Activated naive CD8-positive, alpha-beta T cell treated with anti-CD3 and anti-CD28 coated beads, Interleukin-2, amount 10 ng/mL, durations not matched to agents 7 days and 5 days (primary cell): ENCODE measurements around the gene P2RY2. TPM values are rescaled to one million over a fixed set of nuclear protein-coding genes. Genes with fewer than 3 reads are reported as not detected.
"Not testable (repeated sequence)": the region's sequence is repeated elsewhere in the genome, so short reads cannot be mapped to it uniquely, and the experiment has no call there.

Source experiments
- ATAC-seq: fragments of 150-1000 bp; cut with Tn5 transposase; one replicate; pipeline ENCODE4 v1.10.0; 2021; ENCODE audit warnings: low read depth, moderate library complexity
- POLR2A ChIA-PET: fragments of 350-600 bp; sonication (Branson Sonifier 250); formaldehyde crosslinking; loops from one replicate; lab custom pipeline; 2021; ENCODE audit warnings: antibody characterized with exemption; lab: Charles Lee
- DNase-seq: peaks from one replicate; pipeline ENCODE4 v3.0.0; 2021
- H3K27ac Mint-ChIP-seq: one replicate; pipeline ENCODE4 v1.8.0; 2022; ENCODE audit warnings: mild to moderate bottlenecking, mixed read lengths
- H3K27me3 Mint-ChIP-seq: one replicate; pipeline ENCODE4 v1.8.0; 2022; ENCODE audit warnings: mild to moderate bottlenecking, moderate library complexity, mixed read lengths
- H3K36me3 Mint-ChIP-seq: one replicate; pipeline ENCODE4 v1.8.0; 2021; ENCODE audit warnings: mild to moderate bottlenecking, mixed read lengths
- H3K4me1 Mint-ChIP-seq: one replicate; pipeline ENCODE4 v1.8.0; 2021; ENCODE audit warnings: mixed read lengths
- H3K4me3 Mint-ChIP-seq: one replicate; pipeline ENCODE4 v1.8.0; 2022; ENCODE audit warnings: mild to moderate bottlenecking, moderate library complexity, mixed read lengths
- H3K9me3 Mint-ChIP-seq: one replicate; pipeline ENCODE4 v1.8.0; 2021; ENCODE audit warnings: mixed read lengths
- total RNA-seq, 2 experiments: library from RNA; stranded (reverse); gene quantifications; one replicate each; pipeline ENCODE4 v1.2.3, GENCODE V29; 2021

Gene P2RY2
- total RNA-seq, 2 experiments from 2014 or later: not detected

DNA sequence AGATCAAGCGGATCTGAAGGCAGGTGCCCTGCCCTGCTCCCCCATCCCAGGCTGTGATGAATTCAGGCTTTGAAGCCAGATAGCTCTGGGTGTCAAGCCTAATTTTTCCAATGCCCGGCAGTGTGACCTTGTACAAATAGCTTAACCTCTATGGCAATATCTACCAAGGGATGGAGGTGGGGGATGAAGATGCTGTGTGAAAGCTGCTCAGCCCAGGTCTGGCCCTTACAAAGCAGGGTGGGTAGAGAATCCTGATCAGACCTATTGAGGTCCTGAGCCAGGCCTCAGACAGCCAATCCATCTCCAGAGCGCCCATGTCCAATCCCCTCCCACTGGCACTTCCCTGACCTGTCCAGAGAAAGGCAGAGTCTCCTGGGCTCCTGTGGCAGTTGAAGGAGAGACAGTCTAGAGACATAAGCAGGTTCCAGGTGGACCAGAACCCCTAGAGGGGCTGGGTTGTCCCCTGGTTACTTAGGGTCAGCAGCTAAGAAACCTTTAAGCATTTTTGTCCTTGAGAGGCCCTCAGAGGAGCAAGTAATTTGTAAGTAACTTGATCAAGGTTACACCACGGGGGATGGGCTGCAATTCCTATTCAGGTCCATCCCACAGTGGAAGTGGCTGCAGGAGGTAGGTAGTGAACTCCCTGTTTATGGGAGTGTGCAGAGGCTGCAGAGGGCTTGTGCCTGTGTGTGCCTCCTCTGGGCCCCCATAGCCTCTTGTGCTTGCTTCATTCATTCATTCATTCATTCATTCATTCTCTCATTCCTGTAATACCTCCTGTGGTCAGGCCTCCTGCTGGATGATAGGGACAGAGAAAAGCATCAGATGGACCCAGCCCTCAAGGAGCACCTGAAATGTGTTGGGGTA, 10.4 kb downstream of the P2RY2 start:
- no peak overlapping the region for H3K4me3 Mint-ChIP-seq
- peaks cover 11% of the 10 kb centered on the region for H3K4me1 Mint-ChIP-seq
- POLR2A ChIA-PET: no interaction called here
- H3K27me3 Mint-ChIP-seq: peaks cover 14% of the 10 kb centered on the region
- H3K9me3 Mint-ChIP-seq: no peaks in the 10 kb centered on the region
- DNase-seq: peak; percentile 13
- no peaks in the 10 kb centered on the region for H3K36me3 Mint-ChIP-seq
- H3K27ac Mint-ChIP-seq: no peak overlapping the region
- ATAC-seq: no peak

DNA sequence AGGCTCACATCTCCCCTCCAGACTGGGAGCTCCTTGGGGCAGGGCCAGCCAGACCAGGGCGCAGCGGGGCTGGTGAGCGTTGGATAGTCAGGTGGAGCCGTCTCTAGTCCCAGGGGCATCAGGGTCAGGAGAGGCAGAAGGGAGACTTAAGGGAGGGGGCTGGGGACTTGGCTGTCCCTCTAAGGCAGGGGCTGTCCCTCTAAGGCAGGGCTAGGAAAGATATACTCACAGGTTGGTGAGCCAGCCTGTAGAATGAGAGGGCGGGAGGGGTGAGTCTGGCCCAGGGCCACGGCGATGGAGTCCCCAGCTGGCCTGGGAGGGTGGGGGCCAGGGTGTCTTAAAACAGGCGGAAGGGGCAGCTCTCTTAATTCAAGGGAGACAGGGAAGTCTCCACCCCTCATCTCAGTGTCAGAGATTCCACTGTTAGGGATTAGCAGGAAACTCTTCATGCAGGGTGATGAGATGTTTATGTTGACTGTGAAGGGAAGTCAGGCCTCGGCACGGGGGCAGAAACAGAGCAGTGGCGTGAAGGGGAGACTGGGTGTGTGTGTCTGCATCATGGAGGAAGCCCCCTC, 11.3 kb downstream of the P2RY2 start:
- Mint-ChIP-seq H3K9me3 (no peaks in the 10 kb centered on the region), H3K27ac (no peak overlapping the region), H3K36me3 (no peaks in the 10 kb centered on the region), H3K27me3 (peaks cover 10% of the 10 kb centered on the region), H3K4me1 (peaks cover 5% of the 10 kb centered on the region), H3K4me3 (no peak overlapping the region)
- no peak for ATAC-seq
- POLR2A ChIA-PET: no interaction called here
- DNase-seq: peak; percentile 20

DNA sequence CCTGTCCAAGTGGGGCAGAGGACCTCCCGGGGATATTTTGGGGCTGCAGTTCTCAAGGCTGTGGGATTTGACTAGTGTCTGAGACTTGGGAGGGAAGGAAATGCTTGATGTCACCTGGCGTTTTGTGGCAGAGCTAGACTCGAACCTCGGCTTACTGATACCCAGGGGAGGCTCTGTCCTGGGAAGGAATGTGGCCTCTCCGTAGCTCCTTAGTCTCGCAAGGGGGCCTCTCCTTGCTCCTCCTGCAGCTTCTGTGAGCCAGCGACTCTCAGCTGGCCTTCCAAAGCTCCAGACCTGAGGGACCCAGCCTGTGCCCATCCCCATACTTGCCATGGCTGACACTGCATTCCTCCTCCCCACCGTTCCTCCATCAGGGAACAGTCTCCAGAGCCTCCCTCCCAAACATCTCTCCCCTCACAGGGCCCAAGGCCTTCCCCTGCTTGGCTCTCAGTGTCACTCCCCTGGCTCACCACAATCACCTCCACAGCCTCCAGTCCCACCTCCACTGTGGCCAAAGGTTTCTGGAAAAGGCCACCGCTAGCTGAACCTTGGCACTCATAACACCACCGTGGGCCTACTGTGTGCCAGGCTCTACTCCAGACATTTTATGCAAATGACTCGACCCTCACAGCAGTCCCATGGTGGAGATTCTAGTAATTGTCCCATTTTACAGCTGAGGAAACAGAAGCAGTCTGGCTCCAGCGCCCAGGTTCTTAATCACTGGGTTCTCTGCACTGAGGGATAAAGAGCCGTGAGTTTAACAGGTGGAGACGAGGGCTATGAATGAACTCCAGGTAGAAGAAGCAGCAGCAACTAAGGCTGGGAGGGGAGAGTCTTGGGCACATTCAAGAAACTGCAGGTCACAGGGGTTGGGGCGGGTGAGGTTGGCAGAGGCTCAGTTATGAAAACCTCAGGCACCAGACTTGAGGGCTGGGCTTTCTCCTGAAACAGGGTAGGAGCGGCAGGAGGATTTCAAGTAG, 12.1 kb downstream of the P2RY2 start:
- H3K4me3 Mint-ChIP-seq: no peak overlapping the region
- H3K27me3 Mint-ChIP-seq: peaks cover 7% of the 10 kb centered on the region
- DNase-seq: no peak
- no peaks in the 10 kb centered on the region for H3K9me3 Mint-ChIP-seq
- H3K4me1 Mint-ChIP-seq: no peaks in the 10 kb centered on the region
- no peak for ATAC-seq
- H3K27ac Mint-ChIP-seq: no peak overlapping the region
- H3K36me3 Mint-ChIP-seq: no peaks in the 10 kb centered on the region
- POLR2A ChIA-PET: no interaction called here

DNA sequence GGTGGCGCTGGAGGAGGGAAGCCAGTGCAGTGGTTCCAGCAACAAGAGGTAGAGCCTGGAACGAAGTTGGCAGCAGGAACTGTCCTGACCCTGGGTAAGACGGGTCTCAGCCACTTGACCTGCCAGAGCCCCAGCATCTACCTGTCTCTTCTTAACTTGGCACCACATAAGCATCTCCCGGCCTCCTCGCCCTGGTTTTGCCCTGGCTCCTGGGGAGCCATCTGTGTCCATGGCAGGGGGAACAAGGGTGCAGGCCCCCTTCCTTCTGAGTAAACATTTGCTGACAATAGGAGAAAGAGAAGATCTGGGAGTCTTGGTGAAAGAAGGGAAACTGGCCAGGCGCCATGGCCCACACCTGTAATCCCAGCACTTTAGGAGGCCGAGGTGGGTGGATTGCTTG, 12.8 kb downstream of the P2RY2 start:
- Mint-ChIP-seq H3K27me3 (no peaks in the 10 kb centered on the region), H3K36me3 (no peaks in the 10 kb centered on the region), H3K27ac (no peak overlapping the region), H3K9me3 (no peaks in the 10 kb centered on the region), H3K4me1 (no peaks in the 10 kb centered on the region), H3K4me3 (no peak overlapping the region)
- POLR2A ChIA-PET: no interaction called here
- no peak for ATAC-seq
- peak; percentile 19 for DNase-seq

DNA sequence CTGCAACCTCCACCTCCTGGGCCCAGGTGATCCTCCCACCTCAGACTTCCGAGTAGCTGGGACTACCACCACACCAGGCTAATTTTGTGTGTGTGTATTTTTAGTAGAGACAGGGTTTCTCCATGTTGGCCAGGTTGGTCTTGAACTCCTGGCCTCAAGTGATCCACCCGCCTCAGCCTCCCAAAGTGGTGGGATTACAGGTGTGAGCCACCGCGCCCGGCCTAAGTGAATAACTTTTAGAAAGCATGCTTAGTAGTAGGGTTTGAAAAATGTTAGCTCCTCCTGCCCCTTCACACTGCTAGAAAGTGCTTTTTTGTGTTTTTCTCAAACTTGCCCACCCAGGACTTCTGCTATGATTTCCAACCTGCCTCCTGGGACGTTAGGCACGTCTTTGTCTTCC, 14.4 kb downstream of the P2RY2 start:
- H3K4me3 Mint-ChIP-seq, H3K9me3 Mint-ChIP-seq, H3K4me1 Mint-ChIP-seq, ATAC-seq, DNase-seq, H3K27me3 Mint-ChIP-seq, POLR2A ChIA-PET, H3K27ac Mint-ChIP-seq, H3K36me3 Mint-ChIP-seq: not testable (repeated sequence)

DNA sequence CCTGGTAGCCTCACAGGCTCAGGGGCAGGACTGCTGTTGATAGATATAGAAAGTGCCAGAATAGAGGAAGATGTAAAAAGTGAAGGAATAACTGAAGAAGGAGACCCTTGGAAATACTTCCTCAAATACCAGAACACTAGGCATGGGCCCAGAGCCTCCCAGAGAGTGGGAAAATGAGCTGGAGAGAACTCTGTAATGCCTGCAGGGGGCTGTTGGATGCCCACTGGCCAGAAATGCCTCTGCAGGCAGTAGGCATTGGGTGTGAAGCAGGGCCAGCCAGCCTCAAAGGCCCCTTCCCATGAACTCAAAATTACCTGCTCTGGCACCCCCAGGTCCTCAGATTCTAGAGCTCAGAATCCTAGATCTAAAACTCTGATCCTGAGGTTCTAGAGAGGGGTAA, 15.1 kb downstream of the P2RY2 start:
- no peaks in the 10 kb centered on the region for H3K9me3 Mint-ChIP-seq
- POLR2A ChIA-PET: no interaction called here

DNA sequence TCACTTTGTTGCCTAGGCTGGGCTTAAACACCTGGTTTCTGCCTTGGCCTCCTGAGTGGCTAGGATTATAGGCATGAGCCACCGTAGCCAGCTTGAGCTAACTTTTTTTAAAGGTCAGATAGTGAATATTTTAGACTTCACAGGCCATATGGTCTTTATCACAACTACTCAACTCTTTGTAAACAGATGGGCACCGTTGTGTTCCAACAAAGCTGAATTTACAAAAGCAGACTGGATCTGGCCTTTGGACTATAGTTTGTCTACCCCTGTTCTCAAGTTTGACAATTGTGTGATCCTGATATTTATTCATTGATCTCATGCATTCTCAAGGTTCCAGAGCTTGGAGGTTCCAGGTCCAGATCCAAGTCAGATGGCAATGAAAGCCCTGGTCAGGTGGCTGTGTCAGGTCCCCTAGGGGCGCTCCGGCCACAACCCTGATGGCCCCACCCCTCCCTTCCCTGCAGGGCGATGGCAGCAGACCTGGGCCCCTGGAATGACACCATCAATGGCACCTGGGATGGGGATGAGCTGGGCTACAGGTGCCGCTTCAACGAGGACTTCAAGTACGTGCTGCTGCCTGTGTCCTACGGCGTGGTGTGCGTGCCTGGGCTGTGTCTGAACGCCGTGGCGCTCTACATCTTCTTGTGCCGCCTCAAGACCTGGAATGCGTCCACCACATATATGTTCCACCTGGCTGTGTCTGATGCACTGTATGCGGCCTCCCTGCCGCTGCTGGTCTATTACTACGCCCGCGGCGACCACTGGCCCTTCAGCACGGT, 15.8 kb downstream of the P2RY2 start:
- POLR2A ChIA-PET: no interaction called here
- DNase-seq (no peak), ATAC-seq (no peak)
- H3K4me1 Mint-ChIP-seq: peaks cover 1% of the 10 kb centered on the region
- H3K27me3 Mint-ChIP-seq: no peaks in the 10 kb centered on the region
- no peak overlapping the region for H3K4me3 Mint-ChIP-seq
- H3K36me3 Mint-ChIP-seq: no peaks in the 10 kb centered on the region
- no peak overlapping the region for H3K27ac Mint-ChIP-seq
- no peaks in the 10 kb centered on the region for H3K9me3 Mint-ChIP-seq

More for the DNA sequence above, 15.1 kb downstream of the P2RY2 start:
- no peaks in the 10 kb centered on the region for H3K36me3 Mint-ChIP-seq
- no peak overlapping the region for H3K27ac Mint-ChIP-seq
- DNase-seq (peak; percentile 10), ATAC-seq (no peak)
- peaks cover 1% of the 10 kb centered on the region for H3K4me1 Mint-ChIP-seq
- no peak overlapping the region for H3K4me3 Mint-ChIP-seq
- no peaks in the 10 kb centered on the region for H3K27me3 Mint-ChIP-seq

DNA sequence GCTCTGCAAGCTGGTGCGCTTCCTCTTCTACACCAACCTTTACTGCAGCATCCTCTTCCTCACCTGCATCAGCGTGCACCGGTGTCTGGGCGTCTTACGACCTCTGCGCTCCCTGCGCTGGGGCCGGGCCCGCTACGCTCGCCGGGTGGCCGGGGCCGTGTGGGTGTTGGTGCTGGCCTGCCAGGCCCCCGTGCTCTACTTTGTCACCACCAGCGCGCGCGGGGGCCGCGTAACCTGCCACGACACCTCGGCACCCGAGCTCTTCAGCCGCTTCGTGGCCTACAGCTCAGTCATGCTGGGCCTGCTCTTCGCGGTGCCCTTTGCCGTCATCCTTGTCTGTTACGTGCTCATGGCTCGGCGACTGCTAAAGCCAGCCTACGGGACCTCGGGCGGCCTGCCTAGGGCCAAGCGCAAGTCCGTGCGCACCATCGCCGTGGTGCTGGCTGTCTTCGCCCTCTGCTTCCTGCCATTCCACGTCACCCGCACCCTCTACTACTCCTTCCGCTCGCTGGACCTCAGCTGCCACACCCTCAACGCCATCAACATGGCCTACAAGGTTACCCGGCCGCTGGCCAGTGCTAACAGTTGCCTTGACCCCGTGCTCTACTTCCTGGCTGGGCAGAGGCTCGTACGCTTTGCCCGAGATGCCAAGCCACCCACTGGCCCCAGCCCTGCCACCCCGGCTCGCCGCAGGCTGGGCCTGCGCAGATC, 16.5 kb downstream of the P2RY2 start:
- H3K36me3 Mint-ChIP-seq: no peaks in the 10 kb centered on the region
- DNase-seq (peak; percentile 19), ATAC-seq (no peak)
- no peaks in the 10 kb centered on the region for H3K27me3 Mint-ChIP-seq
- no peak overlapping the region for H3K27ac Mint-ChIP-seq
- POLR2A ChIA-PET: no interaction called here
- peaks cover 1% of the 10 kb centered on the region for H3K4me1 Mint-ChIP-seq
- H3K4me3 Mint-ChIP-seq: no peak overlapping the region
- no peaks in the 10 kb centered on the region for H3K9me3 Mint-ChIP-seq

DNA sequence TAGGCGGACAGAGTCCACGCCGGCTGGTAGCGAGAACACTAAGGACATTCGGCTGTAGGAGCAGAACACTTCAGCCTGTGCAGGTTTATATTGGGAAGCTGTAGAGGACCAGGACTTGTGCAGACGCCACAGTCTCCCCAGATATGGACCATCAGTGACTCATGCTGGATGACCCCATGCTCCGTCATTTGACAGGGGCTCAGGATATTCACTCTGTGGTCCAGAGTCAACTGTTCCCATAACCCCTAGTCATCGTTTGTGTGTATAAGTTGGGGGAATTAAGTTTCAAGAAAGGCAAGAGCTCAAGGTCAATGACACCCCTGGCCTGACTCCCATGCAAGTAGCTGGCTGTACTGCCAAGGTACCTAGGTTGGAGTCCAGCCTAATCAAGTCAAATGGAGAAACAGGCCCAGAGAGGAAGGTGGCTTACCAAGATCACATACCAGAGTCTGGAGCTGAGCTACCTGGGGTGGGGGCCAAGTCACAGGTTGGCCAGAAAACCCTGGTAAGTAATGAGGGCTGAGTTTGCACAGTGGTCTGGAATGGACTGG, 17.2 kb downstream of the P2RY2 start:
- Mint-ChIP-seq H3K4me1 (peaks cover 1% of the 10 kb centered on the region), H3K27ac (no peak overlapping the region), H3K27me3 (no peaks in the 10 kb centered on the region), H3K4me3 (no peak overlapping the region), H3K9me3 (no peaks in the 10 kb centered on the region), H3K36me3 (no peaks in the 10 kb centered on the region)
- ATAC-seq (no peak), DNase-seq (no peak)
- POLR2A ChIA-PET: no interaction called here

DNA sequence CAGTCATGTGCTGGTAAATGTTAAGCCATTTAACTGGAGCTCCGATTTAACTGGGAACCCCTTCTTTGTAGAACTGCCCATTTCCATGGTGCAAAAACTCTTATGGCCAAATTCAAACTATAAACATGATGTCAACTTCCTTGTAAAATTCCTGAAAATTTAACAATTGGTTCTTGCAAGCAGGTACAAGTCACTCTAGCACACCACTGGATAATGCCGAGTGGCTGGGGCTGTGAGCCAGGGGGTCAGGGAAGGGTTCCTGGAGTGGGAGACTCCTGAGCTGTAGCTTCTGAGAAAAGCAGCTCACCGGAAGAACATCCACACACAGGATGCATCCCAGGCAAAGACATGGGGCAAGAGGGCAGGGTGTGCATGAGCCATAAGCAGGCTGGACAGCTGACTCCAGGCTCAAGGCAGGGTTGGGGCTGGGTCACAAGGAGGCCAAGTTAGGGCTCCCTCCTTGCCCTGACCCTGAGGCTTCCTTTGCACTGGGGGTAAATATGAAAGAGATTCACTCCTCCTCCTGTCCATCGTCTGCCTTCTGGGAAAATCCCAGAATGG, 18.2 kb downstream of the P2RY2 start:
- ATAC-seq (no peak), DNase-seq (no peak)
- Mint-ChIP-seq H3K9me3 (no peaks in the 10 kb centered on the region), H3K4me1 (peaks cover 1% of the 10 kb centered on the region), H3K4me3 (no peak overlapping the region), H3K27me3 (peaks cover 2% of the 10 kb centered on the region), H3K27ac (no peak overlapping the region), H3K36me3 (no peaks in the 10 kb centered on the region)
- POLR2A ChIA-PET: no interaction called here

DNA sequence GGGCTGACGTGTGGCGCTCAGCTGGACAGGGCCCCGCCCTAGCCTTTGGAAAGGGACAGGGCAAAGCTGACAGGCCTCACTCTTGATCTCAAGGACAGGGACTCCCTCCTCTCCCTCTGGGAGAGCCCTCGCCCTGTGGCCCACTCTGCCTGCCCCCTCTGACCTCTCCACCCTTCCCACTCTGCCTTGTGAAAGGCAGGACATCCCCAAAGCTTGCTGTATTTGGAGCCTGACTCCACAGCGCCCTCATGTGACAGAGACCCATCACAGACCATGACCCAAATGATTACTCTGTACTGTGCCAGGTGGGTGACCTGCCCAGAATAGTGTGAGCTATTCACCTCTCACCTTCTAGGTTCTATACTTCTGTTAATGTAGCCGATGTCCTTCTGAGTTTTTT, 18.8 kb downstream of the P2RY2 start:
- no peak overlapping the region for H3K4me3 Mint-ChIP-seq
- POLR2A ChIA-PET: no interaction called here
- peak; percentile 66 for ATAC-seq
- DNase-seq: no peak
- H3K9me3 Mint-ChIP-seq: no peaks in the 10 kb centered on the region
- H3K36me3 Mint-ChIP-seq: no peaks in the 10 kb centered on the region
- H3K27ac Mint-ChIP-seq: no peak overlapping the region
- H3K27me3 Mint-ChIP-seq: peaks cover 2% of the 10 kb centered on the region
- H3K4me1 Mint-ChIP-seq: peaks cover 1% of the 10 kb centered on the region
